ENCODE results near the gene SCUBE2.

SCUBE2 gene

GRCh38 chr11:9025101-9025850 is 66.1 kb downstream of the SCUBE2 start:
- no peak for TF ChIP-seq CTCF (IDR thresholded peaks at IDR 0.05; ENCODE audit: insufficient read depth, low read depth, low read length, missing control alignments)
- DNase-seq (ENCODE audit: low read depth), result no peak
- no peak overlapping the region for H3K4me3 ChIP-seq (ENCODE audit: low read depth, low read length)

GRCh38 chr11:9022961-9023680 is 68.3 kb downstream of the SCUBE2 start:
- no peak overlapping the region for H3K4me3 ChIP-seq (ENCODE audit: low read depth, low read length)
- TF ChIP-seq CTCF (IDR thresholded peaks at IDR 0.05; ENCODE audit: insufficient read depth, low read depth, low read length, missing control alignments), result no peak
- no peak for DNase-seq (ENCODE audit: low read depth)

DNA sequence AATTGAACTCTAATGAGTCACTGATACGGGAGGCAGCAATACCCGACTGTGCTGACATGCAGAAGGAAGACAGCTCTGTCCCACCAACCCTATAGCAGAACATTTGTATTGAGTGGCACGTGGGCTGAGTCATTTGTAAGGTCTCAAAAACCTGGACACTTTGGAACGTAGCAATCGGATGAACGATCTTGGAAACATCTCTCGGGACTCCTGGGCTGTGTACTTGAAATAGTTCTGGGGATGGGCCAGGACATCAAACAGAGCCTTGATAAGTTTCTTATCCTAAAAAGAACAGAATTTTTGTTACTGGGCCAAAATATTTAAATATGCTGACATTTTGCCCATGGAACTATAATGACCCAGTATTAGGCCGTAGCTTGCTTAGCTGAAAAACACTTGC is 70.5 kb downstream of the SCUBE2 start:
- DNase-seq (ENCODE audit: low read depth), result no peak
- H3K4me3 ChIP-seq (ENCODE audit: low read depth, low read length), result no peak overlapping the region
- TF ChIP-seq CTCF (IDR thresholded peaks at IDR 0.05; ENCODE audit: insufficient read depth, low read depth, low read length, missing control alignments), result no peak

- TF ChIP-seq CTCF (IDR thresholded peaks at IDR 0.05; ENCODE audit: insufficient read depth, low read depth, low read length, missing control alignments), result no peak
- H3K4me3 ChIP-seq (ENCODE audit: low read depth, low read length), result no peak overlapping the region
- DNase-seq (ENCODE audit: low read depth), result no peak
Observed at GRCh38 chr11:9019861-9020260, 71.5 kb downstream of the SCUBE2 start.

GRCh38 chr11:9017773-9018172 is 73.6 kb downstream of the SCUBE2 start:
- no peak overlapping the region for H3K4me3 ChIP-seq (ENCODE audit: low read depth, low read length)
- TF ChIP-seq CTCF (IDR thresholded peaks at IDR 0.05; ENCODE audit: insufficient read depth, low read depth, low read length, missing control alignments), result no peak
- DNase-seq (ENCODE audit: low read depth), result no peak

DNA sequence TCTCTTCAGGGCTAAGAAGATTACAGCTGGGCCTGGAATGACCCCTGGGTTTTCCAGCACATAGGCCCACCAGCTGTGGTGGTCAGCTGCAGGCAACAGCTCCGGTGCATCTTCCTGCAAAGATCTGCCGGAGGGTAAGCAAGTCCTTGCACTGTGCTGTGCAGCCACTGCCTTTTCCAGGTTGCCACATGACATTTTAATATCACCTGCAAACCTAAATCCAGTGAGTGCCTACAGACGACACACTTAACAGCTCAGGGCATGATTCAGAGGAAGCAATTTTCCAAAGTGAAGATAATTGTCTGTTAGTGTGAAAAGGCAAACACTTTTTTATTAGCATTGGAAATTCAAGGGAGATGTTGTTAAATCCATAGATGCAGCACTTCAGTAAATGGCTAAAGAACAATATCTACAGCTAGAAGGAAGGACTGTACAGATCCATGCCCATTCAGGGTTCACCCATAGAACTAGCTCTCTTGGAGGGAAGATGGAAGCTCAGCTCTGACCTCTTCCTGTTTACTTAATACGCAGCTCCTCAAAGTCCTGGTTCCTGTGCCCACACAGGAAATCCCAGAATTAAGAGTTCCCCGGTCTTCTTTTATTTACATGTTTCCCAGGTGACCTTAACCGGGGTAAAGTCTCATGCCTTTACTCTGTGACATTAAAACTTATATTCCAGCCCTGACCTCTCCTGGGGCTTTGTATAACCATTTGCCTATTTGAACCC is 74.3 kb downstream of the SCUBE2 start:
- DNase-seq (ENCODE audit: low read depth), result no peak
- no peak for TF ChIP-seq CTCF (IDR thresholded peaks at IDR 0.05; ENCODE audit: insufficient read depth, low read depth, low read length, missing control alignments)
- H3K4me3 ChIP-seq (ENCODE audit: low read depth, low read length), result no peak overlapping the region
